GM10266 (cell line): Measurements from ENCODE around the gene RAB17.

Source experiments
- DNase-seq: peaks from one replicate; pipeline ENCODE4 v3.0.0; 2012; ENCODE audit errors: extremely low spot score
- TF ChIP-seq, protein P1 (sequence below): IDR thresholded peaks from 2 replicates; pipeline ENCODE4 v1.5.1; 2012; ENCODE audit warnings: mild to moderate bottlenecking, low read depth; ENCODE audit not compliant: control insufficient read depth, insufficient read depth; ENCODE audit errors: missing control alignments

The RAB17 gene

DNA sequence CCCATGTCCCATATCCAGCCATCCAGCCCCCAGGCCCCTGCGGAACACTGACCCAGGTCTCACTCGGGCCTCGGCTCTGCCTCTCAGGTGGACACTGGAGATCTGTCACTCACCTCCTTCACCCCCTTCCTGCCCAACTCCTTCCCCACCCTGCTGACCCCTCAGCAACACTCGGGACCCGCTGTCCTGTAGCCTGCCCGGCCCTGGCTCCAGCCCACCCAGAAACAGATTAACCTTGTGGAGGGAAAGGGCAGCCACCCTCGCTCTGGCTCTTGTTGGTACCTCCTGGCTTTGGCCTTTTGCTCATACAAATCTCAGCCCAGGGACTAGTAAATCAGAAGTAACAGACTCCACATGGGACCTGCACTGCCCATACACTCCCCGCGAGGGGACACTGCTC lies 53.9 kb downstream of the RAB17 start:
- no peak for DNase-seq
- TF ChIP-seq, protein P1, sequence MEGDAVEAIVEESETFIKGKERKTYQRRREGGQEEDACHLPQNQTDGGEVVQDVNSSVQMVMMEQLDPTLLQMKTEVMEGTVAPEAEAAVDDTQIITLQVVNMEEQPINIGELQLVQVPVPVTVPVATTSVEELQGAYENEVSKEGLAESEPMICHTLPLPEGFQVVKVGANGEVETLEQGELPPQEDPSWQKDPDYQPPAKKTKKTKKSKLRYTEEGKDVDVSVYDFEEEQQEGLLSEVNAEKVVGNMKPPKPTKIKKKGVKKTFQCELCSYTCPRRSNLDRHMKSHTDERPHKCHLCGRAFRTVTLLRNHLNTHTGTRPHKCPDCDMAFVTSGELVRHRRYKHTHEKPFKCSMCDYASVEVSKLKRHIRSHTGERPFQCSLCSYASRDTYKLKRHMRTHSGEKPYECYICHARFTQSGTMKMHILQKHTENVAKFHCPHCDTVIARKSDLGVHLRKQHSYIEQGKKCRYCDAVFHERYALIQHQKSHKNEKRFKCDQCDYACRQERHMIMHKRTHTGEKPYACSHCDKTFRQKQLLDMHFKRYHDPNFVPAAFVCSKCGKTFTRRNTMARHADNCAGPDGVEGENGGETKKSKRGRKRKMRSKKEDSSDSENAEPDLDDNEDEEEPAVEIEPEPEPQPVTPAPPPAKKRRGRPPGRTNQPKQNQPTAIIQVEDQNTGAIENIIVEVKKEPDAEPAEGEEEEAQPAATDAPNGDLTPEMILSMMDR: no peak

DNA sequence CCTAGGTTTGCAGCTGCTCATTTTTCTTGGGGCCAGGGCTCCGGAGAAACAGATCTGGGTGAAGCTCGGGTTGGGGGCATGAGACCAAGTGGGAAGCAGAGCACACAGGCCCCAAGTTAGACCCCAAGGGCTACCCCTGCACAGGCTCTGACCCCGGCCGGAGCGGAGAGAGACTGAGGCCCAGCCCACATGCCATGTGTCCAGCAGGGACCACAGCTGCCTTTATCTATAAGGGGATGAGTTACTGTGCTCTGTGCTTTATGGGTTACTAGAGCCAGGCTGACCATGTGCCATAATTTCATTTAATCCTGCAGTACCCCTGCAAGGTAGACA lies 54.5 kb downstream of the RAB17 start:
- TF ChIP-seq, protein P1: no peak
- DNase-seq: no peak

DNA sequence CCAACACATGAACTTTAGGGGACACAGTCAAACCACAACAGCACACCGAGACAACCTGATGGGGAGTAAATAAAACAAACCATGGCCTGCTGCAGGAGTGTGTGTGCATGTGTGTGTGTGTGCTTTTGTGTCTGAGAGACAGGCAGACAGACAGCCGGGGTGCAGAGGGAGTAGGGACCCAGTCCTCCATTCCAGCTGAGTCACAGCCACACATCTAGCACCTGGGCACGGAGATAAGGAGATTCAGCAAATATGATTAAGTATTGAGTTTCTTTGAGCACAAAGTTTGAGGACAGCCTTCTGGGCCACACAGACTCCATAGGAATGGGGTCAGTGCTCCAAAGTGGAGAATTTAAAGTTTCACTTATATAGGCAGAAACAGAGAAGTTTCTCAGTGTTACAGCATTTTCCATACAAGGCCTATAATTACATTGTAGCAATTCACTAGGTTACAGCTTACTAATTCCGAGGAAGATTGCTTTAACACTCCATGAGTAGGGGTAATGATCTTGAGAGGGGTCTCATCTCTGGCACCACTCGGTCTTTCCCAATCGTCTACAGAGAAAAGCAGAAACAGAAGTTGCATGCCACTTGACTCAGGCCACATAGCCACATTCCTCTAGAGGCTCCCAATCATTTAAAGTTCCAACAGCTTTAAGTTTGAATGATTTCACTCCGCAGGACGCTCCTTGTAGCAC lies 55.0 kb downstream of the RAB17 start:
- no peak for DNase-seq
- TF ChIP-seq, protein P1: no peak

DNA sequence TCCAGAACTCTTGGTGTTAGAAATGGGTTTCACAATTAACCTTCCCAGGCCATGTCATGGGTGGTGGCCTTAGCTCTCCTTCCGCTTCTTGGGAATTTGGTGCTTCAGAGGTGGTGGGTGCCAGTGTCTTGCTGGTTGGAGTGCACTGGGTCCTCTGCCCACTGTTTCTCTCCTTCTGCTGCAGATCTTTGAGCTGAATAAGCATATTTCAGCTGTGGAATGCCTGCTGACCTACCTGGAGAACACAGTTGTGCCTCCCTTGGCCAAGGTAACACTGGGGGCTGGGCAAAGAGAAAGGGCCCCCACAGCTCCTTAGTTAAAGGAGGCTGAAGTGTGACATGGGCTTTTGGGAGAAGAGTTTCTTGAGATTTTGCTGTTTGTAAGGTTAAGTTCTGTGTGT lies 56.2 kb downstream of the RAB17 start:
- TF ChIP-seq, protein P1: no peak
- DNase-seq: no peak

DNA sequence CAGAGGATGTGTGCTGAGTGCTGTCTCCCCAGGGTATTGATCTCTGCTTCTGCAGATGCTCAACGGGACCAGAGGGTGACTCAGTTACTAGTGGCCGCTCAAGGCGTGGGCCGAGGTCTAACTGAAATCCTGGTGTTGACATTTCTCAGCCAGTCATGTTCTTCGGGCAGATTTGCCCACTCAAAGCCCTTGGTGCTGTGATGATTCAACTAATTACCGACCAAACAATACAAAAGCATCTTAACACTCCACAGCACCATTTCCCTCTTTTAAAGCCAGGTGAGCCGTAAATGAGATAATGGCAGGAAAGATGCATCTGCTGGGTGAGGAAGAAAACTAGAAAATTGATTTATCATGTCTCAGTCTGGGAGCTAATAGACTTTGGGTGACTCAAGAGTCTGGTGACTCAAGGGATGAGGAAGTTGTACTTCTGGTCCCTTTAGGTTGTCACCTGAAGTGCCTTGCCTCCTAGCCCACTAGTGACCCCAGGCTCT lies 56.8 kb downstream of the RAB17 start:
- TF ChIP-seq, protein P1: no peak
- DNase-seq: no peak

DNA sequence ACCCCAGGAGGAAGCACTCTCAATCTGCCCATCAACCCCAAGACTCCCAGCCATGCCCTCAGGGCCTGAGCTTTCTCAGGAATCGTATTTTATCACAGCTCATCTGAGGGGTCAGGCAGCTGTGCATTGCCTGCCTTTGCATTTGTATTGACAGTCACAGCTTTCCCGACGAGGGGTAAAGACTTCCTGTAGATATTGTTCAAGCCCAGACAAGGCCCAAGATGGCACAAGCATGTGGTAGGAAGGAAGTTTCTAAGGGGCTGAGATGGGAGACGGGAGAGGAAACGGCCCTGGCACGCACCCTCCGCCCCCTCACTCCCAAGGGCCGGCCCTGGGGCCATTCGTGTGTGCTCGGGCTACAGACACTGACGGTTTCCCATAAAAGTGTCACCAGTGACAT lies 58.4 kb downstream of the RAB17 start:
- DNase-seq: no peak
- TF ChIP-seq, protein P1: no peak

DNA sequence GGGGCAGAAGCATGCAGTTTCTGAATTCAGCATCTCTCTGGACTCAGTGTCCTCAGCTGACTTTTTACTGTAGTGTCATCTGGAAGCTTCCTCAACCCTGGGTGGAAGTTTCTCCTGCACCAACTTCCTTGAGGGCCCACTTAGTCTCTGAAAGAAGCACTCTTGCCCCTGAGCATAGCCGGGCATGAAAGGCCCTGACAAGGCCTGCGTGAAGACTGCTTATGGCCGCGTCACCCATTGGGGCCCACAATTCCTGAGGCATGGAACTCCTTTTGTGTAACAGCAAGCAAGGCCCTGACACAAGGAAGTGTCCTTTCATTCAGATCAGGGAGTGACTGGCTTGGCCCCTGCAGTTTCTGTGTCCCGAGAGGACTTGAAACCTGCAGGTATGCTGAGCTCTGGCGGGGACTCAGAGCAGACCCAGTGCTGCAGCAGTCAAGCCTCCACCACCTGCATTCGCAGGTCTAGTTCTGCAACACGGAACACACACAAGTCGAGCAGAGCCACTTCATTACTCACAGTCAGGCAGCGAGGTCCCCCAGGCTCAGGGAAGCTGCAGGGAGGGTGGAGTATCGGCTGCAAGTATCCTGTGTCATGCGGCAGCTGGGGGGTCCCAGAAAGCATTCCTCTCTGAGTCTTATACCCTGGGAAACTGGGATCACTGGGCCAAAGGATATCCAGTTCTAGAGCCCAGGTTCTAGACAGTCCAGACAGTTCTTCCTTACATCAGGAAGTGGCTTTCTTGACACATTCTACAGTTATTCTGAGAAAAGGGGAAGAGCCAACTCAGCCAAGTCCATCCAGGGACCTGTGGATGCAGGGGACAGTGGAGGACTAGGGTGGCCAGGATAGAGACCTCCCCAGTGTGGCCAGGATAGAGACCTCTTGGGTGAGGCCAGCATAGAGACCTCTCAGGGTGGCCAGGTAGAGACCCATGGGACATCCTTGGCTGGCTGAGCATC lies 59.8 kb downstream of the RAB17 start:
- DNase-seq: no peak
- TF ChIP-seq, protein P1: no peak
